ENCODE results near the gene ENG. TPM values are rescaled to one million over a fixed set of nuclear protein-coding genes. Genes with fewer than 3 reads are reported as not detected.
"Not testable (repeated sequence)": the region's sequence is repeated elsewhere in the genome, so short reads cannot be mapped to it uniquely, and the experiment has no call there.

The ENG gene
- total RNA-seq, 4 donors from 2014 or later = 7.2 to 32.8 (median 18.0) TPM

- WGBS, 2 donors = 45 to 62% methylated on average over 6 to 11 of the region's 20 CpGs
- peaks cover 11 to 17% (median 13%) of the 10 kb centered on the region in 3 donors for H3K36me3 ChIP-seq
- DNase-seq = no peak
- no peak overlapping the region for H3K4me3 ChIP-seq
- intact Hi-C loops (cut with DNase I) = loop anchor here (5.0 kb wide), 1 partner anchor 46 kb away; the partner anchor contains the start of gene TOR2A
- peaks cover 0 to 67% (median 40%) of the 10 kb centered on the region in 3 donors for H3K4me1 ChIP-seq
- H3K27me3 ChIP-seq = no peaks in the 10 kb centered on the region
- peak overlapping the region; percentile 55 to 100 (median 96) for H3K27ac ChIP-seq
- H3K9me3 ChIP-seq = no peaks in the 10 kb centered on the region
- TF ChIP-seq POLR2A (IDR thresholded peaks at IDR 0.05) = no peak
These were observed 71.1 kb downstream of the ENG start for GRCh38 chr9:127783111-127784008.

- H3K4me3 ChIP-seq = no peak overlapping the region
- WGBS, 2 donors = 37 to 55% methylated on average over 3 to 4 of the region's 4 CpGs
- TF ChIP-seq POLR2A (IDR thresholded peaks at IDR 0.05) (no peak), CTCF (IDR thresholded peaks at IDR 0.05) (no peak)
- intact Hi-C loops (cut with DNase I) = loop anchor here (5.0 kb wide), 1 partner anchor 45 kb away; the partner anchor contains the start of gene TOR2A
- H3K27ac ChIP-seq = peak overlapping the region in 1 of 4 donors; percentile 6
- peaks cover 0 to 1% (median 0%) of the 10 kb centered on the region in 3 donors for H3K36me3 ChIP-seq
- H3K4me1 ChIP-seq = peaks cover 0 to 53% (median 25%) of the 10 kb centered on the region in 3 donors
- no peak for DNase-seq
- no peaks in the 10 kb centered on the region for H3K27me3 ChIP-seq
- H3K9me3 ChIP-seq = no peaks in the 10 kb centered on the region
These were observed 72.7 kb downstream of the ENG start for GRCh38 chr9:127781806-127782205.

GRCh38 chr9:127780909-127781308, 73.5 kb downstream of the ENG start:
- H3K9me3 ChIP-seq, DNase-seq, H3K36me3 ChIP-seq, H3K27me3 ChIP-seq, H3K4me3 ChIP-seq: not testable (repeated sequence)
- 61 to 66% methylated on average over 8 to 9 of the region's 9 CpGs for WGBS, 2 donors
- intact Hi-C loops (cut with DNase I) = loop anchor here (5.0 kb wide), 1 partner anchor 44 kb away; the partner anchor contains the start of gene TOR2A
- Histone ChIP-seq H3K27ac (peak overlapping the region in 1 of 4 donors; percentile 17), H3K4me1 (peaks cover 0 to 48% (median 24%) of the 10 kb centered on the region in 3 donors)

GRCh38 chr9:127780126-127780885, 74.2 kb downstream of the ENG start:
- TF ChIP-seq POLR2A (IDR thresholded peaks at IDR 0.05) (no peak), CTCF (IDR thresholded peaks at IDR 0.05) (no peak)
- Histone ChIP-seq H3K27me3 (no peaks in the 10 kb centered on the region), H3K4me1 (peaks cover 0 to 53% (median 24%) of the 10 kb centered on the region in 3 donors), H3K27ac (peak overlapping the region in 3 of 4 donors; percentile 2 to 17 (median 10)), H3K36me3 (no peaks in the 10 kb centered on the region), H3K9me3 (no peaks in the 10 kb centered on the region), H3K4me3 (no peak overlapping the region)
- WGBS, 2 donors = 74 to 76% methylated on average over 6 to 7 of the region's 20 CpGs
- intact Hi-C loops (cut with DNase I) = loop anchor here (5.0 kb wide), 1 partner anchor 43 kb away; the partner anchor contains the start of gene TOR2A
- DNase-seq = no peak

GRCh38 chr9:127779136-127779981, 75.1 kb downstream of the ENG start:
- intact Hi-C loops (cut with DNase I) = no loop called here
- Histone ChIP-seq H3K4me3 (peak overlapping the region in 3 of 4 donors; percentile 30 to 59 (median 35)), H3K36me3 (no peaks in the 10 kb centered on the region), H3K27ac (peak overlapping the region; percentile 51 to 88 (median 67)), H3K9me3 (no peaks in the 10 kb centered on the region), H3K4me1 (peaks cover 0 to 47% (median 19%) of the 10 kb centered on the region in 3 donors), H3K27me3 (no peaks in the 10 kb centered on the region)
- TF ChIP-seq POLR2A (IDR thresholded peaks at IDR 0.05) (no peak), CTCF (IDR thresholded peaks at IDR 0.05) (no peak)
- DNase-seq = no peak
- WGBS, 2 donors = 47 to 80% methylated on average over 5 to 6 of the region's 17 CpGs

Measured in esophagus squamous epithelium (tissue), 5 donors.